Activated CD8-positive, alpha-beta memory T cell treated with anti-CD3 and anti-CD28 coated beads for 4 hours (primary cell): ENCODE results near the gene PGA5.
"Not testable (repeated sequence)": the region's sequence is repeated elsewhere in the genome, so short reads cannot be mapped to it uniquely, and the experiment has no call there.

Experiments
- DNase-seq, 2 donors: peaks; one replicate each; pipeline ENCODE4 v3.0.0-alpha.2; 2020; ENCODE audit warnings: low read depth in 2 of 2

PGA5 gene

DNA sequence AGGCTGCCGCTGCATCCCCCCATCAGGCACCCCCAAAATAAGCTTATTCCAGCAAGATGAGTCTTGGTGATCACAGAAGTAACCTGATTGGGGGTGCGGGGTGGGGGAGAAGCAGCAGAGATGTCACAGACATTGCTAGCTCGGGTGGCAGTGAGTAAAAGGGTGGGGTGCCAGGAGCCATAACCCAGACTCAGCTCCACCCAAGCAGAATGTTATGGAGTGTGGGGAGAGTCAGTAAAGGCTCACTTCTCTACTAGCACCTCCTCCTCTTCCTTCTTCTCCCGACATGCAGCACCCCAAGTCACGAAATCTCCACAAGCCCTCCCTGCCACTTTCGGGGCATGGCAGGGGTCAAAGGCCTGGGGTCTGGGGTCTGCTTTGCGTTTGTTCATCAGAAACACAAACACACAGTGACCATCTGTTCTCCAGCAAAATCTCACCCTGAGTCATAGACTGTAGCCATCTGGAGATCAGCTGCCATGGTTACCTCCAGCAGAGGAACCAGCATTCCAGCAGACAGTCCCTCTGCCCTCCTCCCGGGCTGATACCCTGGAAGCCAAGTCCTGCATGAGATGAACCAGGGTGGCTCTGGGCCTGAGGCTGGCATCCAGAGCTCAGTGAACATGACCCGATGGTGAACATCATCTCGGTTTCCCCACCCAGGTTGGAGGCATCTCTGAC is 14.4 kb upstream of the PGA5 start:
- DNase-seq, result not testable (repeated sequence)

GRCh38 chr11:61229458-61229857 is 11.5 kb upstream of the PGA5 start:
- DNase-seq, result not testable (repeated sequence)

- DNase-seq, result not testable (repeated sequence)
Observed at GRCh38 chr11:61231033-61231432, 9.9 kb upstream of the PGA5 start.

DNA sequence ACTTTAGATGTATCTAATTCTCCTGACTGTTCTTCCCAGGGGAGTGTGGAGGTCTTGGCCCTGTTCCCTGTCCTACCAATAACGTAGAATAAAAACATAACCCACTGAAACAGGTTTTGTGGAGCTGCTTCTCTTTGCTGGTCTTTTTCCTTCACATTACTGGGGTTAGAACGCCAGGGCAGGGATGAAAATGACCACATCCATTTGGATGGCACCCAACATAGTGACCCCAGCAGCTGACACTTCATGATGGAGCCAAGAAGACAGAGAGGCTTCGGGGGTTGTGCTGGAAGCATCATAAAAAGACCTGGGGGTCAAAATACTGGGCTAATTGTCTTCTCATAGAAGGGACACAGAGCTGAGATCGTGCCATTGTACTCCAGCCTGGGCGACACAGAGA is 9.4 kb upstream of the PGA5 start:
- DNase-seq, result not testable (repeated sequence)

DNA sequence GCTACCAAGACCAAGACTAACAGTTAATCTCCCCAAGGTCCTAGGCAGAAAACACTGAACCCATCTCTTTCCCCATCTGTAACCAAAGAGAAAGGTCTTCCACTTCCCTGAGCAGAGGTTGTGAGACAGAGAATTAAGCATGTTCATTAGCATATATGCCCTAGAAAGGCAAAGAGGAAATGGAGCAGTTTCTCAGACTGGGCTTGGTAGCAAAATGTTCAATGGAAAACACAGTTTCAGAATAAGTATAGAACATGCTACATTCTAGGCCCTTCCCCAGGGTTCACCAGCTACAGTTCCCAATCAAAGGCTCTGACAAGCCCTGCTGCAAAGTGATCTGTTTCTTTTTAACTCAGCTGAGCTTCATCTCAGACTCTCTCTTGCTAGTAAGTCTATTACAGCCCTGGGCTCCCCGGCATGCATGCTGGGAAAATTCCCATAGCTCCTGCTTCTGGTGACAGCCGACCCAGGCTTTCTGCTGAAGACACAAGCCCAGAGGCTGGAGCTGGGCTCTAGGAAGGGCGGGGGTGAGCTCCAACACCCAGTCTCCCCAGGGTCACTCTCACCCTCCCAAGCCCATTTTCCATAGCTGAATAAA is 8.3 kb upstream of the PGA5 start:
- DNase-seq, result not testable (repeated sequence)

- not testable (repeated sequence) for DNase-seq
Observed at GRCh38 chr11:61237130-61237529, 3.8 kb upstream of the PGA5 start.

- DNase-seq, result not testable (repeated sequence)
Observed at GRCh38 chr11:61240288-61240687, 687 bp upstream of the PGA5 start.

DNA sequence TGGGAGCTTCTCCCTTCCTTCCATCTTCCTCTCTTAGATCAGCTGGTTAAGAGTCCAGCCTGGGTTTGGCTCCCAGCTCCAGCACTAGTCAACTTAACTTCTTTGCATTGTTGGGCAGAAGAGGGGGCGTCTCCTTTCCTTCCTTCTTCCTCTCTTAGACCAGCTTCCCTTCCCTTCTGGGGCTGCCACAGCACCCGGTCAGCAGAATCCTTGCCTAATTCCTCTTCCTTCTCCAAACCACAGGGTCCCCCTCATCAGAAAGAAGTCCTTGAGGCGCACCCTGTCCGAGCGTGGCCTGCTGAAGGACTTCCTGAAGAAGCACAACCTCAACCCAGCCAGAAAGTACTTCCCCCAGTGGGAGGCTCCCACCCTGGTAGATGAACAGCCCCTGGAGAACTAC is 551 bp downstream of the PGA5 start:
- DNase-seq, result not testable (repeated sequence)

GRCh38 chr11:61245284-61245964 is 4.4 kb downstream of the PGA5 start:
- not testable (repeated sequence) for DNase-seq

GRCh38 chr11:61248071-61248470 is 7.1 kb downstream of the PGA5 start:
- DNase-seq, result not testable (repeated sequence)

DNA sequence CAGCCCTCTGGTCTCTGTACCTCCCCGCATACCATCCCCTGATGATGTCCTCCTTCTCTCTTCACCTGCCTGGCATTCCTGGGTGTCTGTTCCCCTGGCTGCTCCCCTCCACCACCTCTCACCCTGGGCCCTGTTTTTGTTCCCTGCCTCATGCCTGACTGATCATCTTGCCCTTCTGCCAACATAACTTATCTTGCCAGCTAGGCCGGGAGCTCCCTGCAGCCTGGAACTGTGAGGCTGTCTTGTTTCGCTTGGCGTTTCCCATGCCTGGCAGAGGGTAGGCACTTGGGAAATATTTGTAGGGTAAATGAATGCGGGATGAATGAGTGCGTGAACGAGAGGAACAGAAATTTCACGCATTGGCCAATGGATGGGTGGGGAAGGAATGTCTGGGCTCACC is 8.2 kb downstream of the PGA5 start:
- not testable (repeated sequence) for DNase-seq

- not testable (repeated sequence) for DNase-seq
Observed at GRCh38 chr11:61250796-61251765, 10.1 kb downstream of the PGA5 start.

- not testable (repeated sequence) for DNase-seq
Observed at GRCh38 chr11:61252332-61252731, 11.4 kb downstream of the PGA5 start.

GRCh38 chr11:61254403-61255025 is 13.5 kb downstream of the PGA5 start:
- DNase-seq, result peak; percentile 13 to 26

DNA sequence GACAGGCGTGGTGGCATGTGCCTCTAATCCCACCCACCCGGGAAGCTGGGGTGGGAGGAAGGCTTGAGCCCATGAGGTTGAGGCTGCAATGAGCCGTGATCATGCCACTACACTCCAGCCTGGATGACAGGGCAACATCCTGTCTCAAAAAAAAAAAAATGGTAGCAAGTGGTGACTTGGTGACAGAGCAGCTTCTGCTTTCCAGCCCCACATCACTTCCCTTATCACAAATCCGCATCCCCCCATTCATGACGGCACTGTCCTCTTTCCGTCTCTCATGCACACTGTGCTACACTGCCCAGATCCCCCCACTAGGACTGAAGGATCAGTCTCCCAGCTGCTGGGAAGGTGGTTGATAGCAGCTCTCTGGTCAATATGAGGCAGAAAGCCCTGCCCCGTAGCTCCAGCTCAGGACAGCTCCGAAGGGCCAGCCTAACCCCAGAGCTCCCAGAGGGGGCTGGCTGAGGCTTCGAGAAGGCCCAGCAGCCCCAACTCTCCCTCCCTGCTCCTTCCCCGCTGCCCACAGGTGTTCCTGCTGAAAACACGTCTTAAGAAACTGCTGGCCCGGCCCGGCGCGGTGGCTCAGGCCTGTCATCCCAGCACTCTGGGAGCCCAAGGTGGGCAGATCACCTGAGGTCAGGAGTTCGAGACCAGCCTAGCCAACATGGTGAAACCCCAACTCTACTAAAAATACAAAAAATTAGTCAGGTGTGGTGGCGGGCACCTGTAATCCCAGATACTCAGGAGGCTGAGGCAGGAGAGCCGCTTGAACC is 15.9 kb downstream of the PGA5 start:
- DNase-seq, result no peak

- no peak for DNase-seq
Observed at GRCh38 chr11:61258546-61258945, 17.6 kb downstream of the PGA5 start.

DNA sequence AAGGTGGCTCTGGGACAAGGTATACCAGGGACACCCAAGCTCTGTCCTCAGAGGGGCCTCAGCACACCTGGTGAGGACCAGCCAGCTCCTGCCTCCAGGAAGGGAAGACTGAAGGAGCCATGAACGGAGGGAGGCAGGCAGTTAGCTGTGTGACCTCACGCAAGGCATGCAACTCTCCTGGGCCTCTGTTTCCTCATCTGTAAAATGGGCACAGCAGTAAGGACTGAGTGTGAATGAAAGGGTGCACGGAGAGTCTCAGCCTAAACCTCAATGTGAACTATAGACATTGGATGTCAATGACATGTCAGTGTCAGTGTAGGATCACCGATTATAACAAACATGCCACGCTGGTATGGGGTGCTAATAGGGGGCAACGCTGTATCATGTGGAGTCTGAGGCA is 18.4 kb downstream of the PGA5 start:
- DNase-seq, result no peak

GRCh38 chr11:61264371-61264770 is 23.4 kb downstream of the PGA5 start:
- no peak for DNase-seq

GRCh38 chr11:61264795-61265194 is 23.8 kb downstream of the PGA5 start:
- no peak for DNase-seq

- DNase-seq, result no peak
Observed at GRCh38 chr11:61265357-61265756, 24.4 kb downstream of the PGA5 start.

DNA sequence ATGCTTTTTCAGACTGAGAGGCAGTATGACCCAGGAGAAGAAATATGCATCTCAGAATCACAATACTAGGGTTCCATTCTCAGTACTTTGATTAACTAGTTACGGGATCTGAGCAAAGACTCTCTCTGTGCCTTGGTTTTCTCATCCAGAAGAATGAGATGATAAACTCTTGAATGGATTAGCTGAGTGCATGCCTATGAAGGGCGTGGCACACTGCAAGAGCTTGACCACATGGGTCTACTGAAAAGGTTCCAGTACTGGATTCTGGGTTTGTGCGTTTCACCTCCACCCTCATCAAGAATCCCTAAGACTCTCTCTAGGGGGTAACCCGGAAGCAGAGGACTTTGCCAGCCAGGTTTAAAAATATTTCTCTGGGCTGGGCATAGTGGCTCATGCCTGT is 25.6 kb downstream of the PGA5 start:
- no peak for DNase-seq
